Measurements from ENCODE around the gene RUNDC1.
A peak's percentile ranks its signal among the peaks of the same experiment; 100 is the strongest.
"Not testable (repeated sequence)": the region's sequence is repeated elsewhere in the genome, so short reads cannot be mapped to it uniquely, and the experiment has no call there.

RUNDC1 gene

DNA sequence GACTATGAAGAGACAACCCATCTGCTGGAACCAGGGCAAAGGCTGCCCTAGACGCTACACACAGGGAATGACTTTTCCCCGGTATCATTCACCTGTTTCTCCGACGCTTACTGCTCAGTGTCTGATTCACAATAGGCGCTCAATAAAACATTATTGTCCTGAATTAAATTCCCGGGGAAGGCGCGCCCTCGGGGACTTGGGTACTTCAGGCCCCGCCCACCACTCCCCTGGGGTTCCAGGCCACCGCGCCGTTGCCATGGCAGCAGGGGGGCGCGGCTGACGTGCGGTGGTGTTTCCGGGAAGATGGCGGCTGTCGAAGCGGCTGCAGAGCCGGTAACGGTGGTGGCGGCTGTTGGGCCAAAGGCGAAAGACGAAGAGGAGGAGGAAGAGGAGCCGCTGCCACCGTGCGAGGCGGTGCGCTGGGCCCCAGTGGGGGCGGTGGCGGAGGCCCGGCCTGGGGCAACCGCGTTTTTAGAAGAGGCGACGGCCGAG lies at the start of gene RUNDC1:
Gene RUNDC1, plus strand, starts transcription at position 292 of the 492 bp plus-strand sequence. Its CDS starts 12 bp downstream, at position 304.
- peak; percentile 91 for DNase-seq

DNA sequence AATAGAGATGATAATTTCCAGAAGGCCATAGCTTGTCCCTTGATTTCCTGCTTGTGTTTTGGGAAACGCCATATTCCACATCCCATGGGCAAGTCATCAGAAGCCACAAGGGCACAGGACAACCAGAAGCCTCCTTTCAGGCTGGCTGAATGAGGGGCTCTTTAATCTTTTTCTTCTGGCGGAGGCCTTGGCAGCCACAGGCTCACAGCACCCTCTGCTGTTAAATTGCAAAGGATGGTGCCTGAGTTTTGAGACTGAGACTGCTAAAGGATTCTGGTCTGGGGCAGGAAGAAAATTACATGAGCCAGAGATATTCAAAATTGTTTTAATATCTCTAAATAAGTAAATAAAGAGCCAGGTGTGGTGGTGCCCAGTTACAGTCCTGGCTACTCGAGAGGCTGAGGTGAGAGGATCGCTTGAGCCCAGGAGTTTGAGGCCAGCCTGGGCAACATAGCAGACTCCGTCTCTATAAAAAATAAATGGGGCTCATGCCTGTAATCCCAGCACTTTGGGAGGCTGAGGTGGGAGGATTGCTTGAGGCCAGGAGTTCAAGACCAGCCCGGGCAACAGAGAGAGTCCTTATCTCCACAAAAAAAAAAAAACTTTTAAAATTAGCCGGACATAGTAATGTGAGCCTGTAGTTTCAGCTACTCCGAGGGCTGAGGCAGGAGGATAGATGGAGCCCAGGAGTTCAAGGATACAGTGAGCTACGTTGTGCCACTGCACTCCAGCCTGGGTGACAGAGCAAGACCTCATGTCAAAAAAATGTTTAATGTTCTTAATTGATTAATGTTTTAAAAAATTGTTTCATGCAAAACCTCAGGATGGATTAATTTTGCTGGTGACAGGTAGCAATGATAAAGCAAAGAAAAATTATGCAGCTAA lies 42.4 kb upstream of the RUNDC1 start:
- peak; percentile 5 for DNase-seq

DNA sequence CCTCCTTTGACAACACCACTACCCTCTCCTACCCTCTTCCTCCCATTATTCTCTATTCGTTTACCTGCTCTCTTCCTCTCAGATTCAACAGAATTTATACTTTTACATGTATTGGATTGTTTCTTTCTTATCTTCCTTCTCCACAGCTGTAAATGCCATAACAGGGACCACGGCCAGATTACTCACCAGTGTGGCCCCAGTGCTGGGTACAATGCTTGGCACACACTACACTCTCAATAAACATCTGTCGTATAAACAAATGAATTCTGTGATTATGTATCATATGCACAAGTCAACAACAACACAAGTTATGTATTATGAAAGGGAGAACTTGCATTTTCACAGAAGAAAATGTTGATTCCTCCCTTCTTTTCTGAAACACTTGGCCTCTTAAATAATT lies 36.2 kb upstream of the RUNDC1 start:
- no peak for DNase-seq

DNA sequence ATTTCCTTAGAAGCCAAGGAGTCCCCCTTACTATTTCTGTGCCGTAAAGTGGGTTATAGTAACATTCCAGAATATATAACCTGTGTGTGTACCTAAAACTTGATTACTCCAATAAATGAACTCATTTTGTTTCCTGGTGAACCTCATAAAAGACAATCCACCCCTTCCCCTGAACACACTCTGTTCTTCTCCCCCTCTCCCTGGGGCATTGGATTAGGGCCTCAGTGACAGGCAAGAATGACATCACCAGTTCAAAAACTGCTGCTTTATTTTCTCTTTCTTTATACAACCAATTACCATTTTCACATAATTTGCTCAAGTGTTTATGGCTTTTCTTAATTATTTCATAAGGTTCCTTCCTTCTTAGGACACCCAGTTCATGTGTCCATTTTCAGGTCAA lies 33.6 kb upstream of the RUNDC1 start:
- DNase-seq, result no peak

DNA sequence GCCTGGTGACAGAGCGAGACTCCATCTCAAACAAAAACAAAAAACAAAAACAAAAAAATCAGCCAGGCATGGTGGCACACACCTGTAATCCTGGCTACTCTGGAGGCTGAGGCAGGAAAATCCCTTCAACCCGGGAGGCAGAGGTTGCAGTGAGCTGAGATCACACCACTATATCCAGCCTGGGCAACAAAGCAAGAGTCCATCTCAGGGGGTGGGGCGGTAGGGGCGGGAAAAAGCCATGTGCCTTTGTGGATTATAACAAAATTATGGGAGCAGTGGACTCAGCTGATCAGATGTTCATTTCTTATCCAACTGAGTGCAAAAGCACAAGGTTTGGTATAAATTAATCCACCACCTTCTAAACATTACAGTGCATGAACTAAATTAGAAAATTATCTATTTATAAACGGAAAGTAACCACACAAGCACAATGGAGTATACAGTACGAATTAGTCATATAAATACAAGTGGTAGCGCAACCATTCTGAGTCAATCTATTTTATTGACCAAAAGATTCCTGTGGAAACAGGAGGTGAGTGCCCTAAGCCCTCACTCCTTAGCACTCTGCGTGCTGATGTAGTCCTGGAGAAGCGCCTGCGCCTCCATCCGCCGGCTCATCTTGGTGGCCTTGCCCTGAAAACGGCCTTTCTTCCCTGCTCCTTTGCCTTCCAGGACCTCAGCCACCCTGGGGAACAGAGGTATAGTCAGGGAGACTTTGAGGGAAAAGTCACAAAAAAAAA lies 30.2 kb upstream of the RUNDC1 start:
- no peak for DNase-seq

DNA sequence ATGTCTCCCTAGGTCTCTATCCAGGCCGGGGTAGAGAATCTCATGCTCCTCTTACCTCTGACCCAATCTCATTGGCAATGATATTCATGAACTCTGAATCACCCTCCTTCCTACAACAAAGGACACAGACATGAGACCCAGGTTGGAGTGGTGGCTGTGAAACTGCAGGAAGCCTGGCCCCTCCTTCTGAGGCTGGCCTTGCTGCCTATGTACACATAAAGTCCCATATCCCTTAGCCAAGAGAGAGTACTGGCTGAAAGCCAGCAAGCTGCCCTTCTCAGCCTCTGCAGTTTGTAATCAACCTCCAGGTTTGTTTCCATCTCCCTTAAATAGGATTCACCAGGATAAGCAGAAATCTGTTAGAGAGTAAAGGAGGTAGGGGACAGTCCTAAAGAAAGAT lies 26.7 kb upstream of the RUNDC1 start:
- DNase-seq, result no peak

DNA sequence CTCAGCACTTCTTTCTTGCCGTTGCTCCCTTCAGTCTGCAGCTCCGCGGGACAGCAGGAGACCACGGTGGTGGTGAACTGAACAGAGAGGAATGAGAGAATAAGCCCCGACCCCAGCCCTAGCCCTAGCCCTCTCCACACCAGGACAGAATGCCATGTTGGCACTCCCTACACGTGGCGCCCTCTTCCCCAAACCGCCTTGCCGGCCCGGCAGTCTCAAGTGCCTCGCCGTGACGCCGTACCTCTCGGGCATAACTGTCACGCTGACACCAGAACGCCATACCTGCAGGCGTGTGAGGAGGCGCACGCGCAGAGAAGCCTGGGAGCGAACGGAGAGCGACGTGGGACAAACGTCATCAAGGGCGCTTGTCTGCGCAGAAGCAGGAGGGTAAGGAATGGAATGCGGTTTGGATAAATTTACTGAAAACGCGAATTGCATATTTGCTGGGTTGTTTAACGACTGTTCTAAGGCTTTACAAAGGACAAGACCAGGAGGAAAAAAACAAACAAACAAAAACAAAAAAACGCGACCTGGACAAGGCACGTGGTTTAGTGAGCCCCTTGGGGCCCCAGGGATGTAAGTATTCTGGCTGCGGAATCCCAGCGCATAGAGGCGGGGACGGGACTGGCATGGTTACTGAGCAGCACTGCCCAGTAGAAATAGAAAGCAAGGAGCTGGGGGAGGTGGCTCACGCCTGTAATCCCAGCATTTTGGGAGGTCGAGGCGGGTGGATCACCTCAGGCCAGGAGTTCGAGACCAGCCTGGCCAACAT lies 16.0 kb upstream of the RUNDC1 start, which contains the start of gene AARSD1:
Gene AARSD1, minus strand, starts transcription at position 294 of the 772 bp plus-strand sequence. Its CDS starts 14 bp downstream, at position 280.
- peak; percentile 93 for DNase-seq

DNA sequence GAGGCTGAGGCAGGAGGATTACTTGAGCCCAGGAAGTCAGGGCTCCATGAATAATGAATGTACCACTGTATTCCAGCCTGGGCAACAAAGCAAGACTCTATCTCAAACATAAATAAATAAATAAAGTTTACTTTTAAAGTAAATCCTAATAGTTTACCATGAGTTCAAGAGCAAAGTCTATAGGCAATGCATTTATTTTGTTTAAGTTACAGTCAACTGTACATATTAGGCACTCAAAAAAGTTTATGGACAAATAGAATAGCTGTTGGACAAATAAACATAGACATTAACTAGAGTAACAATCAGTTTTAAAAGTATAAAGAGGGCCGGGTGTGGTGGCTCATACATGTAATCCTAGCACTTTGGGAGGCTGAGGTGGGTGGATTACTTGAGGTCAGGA lies 12.4 kb upstream of the RUNDC1 start:
- no peak for DNase-seq

DNA sequence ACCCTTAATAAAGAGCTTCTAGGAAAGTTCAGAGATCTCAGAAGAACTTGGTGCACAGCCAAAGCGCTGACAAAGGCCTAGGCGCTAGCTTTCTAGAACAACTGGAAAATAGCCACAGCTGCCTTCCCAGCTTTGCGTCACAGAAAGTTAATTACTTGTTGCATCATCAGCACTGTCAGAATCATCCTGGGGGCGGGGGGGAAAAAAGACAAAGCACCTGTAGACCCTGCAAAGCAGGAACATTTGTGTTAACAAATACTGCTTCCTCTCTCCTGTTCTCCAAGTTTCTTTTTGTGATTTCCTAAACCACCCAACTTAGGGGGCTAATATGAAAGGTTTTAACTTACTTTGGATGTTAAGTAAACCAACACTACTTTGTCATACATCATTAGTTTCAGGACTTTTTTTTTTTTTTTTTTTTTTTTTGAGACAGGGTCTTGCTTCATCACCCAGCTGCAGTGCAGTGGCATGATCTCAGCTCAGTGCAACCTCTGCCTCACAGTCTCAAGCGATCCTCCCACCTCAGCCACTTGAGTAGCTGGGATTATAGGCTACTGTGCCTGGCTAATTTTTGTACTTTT lies 11.3 kb upstream of the RUNDC1 start:
- DNase-seq, result no peak

DNA sequence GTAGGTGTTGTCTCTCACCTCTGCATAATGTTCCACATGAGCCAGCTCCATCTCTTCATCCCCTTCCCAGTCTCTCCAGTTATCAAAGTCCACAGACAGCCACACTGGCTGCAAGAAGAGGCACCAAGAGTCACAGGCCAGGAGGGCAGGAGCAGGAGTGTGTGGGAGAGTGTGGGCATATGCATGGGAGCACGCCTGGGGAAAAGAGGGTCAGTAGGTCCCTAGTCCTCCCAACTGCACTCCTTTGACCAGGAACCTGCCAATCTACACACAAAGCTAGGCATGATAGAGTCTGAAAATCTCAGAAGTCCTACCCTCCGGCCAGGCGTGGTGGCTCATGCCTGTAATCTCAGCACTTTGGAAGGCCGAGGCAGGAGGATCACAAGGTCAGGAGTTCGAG lies 8.8 kb upstream of the RUNDC1 start:
- DNase-seq, result no peak

DNA sequence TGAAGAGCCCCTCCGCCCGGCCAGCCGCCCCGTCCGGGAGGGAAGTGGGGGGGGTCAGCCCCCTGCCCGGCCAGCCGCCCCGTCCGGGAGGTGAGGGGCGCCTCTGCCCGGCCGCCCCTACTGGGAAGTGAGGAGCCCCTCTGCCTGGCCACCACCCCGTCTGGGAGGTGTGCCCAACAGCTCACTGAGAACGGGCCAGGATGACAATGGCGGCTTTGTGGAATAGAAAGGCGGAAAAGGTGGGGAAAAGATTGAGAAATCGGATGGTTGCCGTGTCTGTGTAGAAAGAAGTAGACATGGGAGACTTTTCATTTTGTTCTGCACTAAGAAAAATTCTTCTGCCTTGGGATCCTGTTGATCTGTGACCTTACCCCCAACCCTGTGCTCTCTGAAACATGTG lies 7.0 kb upstream of the RUNDC1 start:
- not testable (repeated sequence) for DNase-seq

DNA sequence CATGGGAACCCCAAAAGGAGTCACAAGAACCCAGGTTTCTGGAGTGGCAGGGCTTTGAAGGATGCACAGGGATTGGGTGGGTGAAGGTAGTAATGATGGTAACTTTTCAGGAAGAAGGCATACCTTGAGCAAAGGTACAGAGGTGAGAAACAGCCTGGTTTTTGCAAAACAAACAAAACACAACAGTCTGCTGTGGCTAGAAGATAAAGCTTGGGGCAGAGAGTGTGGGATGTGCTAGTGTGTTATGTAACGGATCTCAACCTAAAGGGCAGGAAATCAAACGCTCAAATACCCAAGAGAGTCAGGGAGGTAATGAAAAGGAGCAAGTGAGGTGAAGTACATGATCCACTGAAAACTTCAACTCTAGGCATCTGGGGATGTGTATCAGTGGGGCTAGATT lies 5.1 kb upstream of the RUNDC1 start:
- no peak for DNase-seq

DNA sequence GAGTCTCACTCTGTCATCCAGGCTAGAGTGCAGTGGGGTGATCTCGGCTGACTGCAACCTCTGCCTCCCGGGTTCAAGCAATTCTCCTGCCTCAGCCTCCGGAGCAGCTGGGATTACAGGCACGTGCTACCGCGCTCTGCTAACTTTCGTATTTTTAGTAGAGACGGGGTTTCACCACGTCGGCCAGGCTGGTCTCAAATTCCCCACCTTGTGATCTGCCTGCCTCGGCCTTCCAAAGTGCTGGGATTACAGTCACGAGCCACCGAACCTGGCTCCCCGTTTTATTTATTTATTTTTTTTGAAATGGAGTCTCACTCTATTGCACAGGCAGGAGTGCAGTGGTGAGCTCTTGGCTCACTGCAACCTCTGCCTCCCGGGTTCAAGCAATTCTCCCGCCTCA lies 4.7 kb upstream of the RUNDC1 start:
- not testable (repeated sequence) for DNase-seq

DNA sequence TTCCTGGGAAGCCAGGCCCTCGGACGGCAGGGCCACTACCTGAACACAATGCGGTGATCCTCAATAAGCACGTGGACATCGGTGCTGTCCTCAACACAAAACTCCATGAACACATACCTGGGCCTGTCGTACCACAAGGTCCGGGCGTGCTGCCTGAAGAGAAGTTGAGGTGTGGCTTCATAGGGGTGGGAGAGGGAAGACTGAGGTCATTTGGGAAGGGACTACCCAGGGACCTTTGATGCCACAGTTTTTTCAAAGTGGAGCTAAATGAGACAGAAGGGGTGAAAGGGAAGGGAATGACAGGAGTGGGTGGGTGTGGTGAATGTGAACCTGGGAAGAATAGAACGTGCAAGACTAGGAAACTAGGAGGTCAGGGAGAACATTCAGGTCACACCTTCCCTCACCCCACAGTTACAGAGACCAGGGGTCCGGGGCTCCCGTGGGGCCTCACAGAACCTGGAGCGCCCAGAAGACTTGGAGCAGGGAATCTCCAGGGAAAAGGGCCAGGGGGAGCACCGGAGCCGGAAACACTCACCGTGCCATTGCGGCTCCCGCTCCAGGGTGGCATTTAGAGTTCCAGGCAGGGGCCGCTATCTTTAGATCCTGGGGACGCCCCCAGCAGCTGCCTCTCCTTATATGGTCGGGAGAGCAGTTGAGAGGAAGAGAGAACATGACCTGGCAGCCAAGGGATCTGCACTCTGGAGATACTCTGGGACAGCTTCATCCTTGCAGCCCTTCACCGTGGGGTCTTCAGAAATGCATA lies 673 bp upstream of the RUNDC1 start, which contains the start of gene PTGES3L:
Gene PTGES3L, minus strand, starts transcription at position 570 of the 763 bp plus-strand sequence. Its CDS starts 27 bp downstream, at position 543.
- DNase-seq, result no peak

DNA sequence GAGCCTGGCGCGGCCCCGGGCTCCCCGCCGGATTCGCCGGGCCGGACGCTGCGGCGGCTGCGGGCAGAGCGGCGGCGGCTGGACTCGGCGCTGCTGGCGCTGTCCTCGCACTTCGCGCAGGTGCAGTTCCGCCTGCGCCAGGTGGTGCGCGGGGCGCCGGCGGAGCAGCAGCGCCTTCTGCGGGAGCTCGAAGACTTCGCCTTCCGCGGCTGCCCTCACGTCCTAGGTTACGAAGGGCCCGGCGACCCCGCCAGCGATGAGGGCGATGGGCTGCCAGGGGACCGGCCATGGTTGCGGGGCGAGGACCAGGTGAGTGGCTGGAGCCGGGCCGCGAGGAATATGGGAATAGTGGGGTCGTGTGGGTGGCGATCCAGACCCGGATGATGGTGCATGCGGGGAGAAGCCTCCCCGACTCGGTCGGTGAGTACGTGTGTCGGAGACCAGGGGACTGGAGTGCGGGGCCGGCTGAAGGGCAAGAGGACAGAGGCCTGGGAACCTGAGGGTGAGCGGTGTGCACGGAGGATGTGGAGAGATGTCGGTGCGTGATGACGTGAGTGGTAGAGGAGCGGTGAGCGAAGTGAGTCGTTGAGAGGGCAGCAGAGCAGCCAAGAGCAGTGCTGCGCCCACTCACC lies 517 bp downstream of the RUNDC1 start:
- peak; percentile 61 for DNase-seq

DNA sequence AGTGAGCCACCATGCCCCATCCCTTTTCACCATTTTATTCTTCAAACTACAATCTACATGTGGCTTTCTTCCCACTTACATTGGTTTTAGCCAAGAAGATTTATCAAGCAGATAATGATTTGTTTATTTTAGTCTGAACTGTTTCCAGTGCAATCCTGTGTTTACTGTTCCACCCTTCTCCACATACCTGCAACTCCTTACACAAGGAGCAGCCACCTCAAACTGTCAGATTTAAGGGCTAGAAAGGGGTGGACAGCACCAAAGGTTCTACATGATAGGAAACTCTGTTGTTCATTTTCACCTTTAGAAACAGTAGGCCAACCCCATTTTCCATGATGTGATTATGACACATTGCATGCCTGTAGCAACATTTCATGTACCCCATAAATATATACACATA lies 1.9 kb downstream of the RUNDC1 start:
- DNase-seq, result no peak

DNA sequence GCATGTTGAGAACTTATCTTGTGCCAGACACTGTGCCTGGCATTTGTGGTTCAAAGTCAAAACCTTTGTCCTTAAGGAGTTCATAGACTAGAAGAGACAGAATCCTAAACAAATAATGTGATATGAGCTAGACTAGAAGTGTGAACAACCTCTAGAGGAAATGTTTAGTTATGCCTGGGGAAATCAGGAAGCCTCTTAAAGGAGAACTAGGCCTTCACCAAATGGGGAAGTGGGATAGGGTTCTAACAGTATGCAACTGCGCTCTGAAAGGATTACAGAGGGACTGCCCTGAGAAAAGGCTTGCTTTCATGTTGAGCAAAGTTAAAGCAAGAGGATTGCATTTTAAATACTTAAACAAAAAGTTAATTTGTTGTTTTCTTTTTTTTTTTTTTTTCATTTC lies 4.9 kb downstream of the RUNDC1 start:
- DNase-seq, result no peak

DNA sequence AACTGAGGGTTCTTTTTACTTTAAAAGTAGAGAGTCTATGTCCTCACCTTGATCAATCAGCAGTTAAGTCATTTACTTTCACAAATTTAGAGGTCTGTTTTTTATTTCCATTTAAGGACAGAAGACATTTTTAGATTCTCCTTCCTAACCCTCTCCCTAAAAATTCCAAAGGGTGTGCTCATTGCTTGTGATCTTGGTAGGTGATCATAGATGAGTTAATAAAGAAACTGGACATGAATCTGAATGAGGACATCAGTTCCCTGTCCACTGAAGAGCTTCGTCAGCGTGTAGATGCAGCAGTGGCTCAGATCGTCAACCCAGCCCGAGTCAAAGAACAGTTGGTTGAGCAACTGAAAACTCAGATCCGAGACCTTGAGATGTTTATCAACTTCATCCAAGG lies 8.8 kb downstream of the RUNDC1 start:
- no peak for DNase-seq

DNA sequence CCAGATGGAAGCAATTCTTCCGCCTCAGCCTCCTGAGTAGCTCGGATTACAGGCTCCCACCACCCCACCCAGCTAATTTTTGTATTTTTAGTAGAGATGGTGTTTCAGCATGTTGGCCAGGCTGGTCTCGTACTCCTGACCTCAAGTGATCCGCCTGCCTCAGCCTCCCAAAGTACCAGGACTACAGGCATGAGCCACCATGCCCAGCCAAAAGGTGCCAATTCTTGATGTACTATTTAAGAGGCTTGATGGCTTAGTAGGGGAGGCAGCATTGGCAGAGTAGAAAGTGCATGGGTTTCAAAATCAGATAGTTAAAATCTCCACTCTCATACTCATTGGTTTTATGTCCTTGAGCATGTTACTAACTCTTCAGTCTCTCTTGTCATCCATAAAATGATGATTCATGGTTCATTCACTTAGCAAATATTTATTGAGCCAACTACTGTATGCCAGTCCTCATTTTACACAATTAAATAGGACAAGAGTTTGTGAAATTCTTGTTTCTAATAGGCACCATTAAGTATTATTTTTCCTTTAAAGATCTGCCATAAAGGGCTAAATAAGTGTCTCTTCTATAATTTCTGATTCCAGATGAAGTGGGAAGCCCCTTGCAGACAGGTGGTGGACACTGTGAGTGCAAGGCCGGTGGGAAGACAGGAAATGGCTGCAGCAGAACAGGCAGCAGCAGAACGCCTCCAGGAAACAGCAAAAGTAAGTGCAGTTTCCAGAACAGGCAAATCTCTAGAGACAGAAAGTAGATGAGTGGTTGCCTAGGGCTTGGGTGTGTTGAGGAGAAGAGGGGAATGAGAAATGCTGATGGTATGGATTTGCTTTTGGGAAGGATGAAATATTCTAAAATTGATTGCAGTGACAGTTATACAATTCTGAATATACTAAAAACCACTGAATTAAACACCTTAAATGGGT lies 9.6 kb downstream of the RUNDC1 start:
- no peak for DNase-seq

DNA sequence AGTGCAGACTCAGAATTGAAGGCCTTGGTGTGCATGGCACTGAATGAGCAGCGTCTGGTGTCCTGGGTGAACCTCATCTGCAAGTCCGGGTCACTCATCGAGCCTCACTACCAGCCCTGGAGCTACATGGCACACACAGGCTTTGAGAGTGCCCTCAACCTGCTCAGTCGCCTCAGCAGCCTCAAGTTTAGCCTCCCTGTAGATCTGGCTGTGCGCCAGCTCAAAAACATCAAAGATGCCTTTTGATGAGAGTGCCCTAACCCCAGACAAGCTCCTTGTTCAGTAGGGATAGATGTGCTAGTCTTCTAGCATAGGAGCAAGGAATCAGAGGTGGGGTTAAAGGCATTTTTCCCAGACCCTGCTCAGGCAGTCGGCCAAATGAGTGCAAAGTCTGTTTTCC lies 11.1 kb downstream of the RUNDC1 start:
- DNase-seq, result no peak
